Activated CD8-positive, alpha-beta memory T cell treated with anti-CD3 and anti-CD28 coated beads, Interleukin-2, amount 50 U/mL, for 1 hour (primary cell): ENCODE results near the gene PYGL.
A peak's percentile ranks its signal among the peaks of the same experiment; 100 is the strongest.

Experiments
- DNase-seq: peaks from one replicate; pipeline ENCODE4 v3.0.0-alpha.2; 2020; ENCODE audit errors: extremely low read depth

PYGL gene

DNA sequence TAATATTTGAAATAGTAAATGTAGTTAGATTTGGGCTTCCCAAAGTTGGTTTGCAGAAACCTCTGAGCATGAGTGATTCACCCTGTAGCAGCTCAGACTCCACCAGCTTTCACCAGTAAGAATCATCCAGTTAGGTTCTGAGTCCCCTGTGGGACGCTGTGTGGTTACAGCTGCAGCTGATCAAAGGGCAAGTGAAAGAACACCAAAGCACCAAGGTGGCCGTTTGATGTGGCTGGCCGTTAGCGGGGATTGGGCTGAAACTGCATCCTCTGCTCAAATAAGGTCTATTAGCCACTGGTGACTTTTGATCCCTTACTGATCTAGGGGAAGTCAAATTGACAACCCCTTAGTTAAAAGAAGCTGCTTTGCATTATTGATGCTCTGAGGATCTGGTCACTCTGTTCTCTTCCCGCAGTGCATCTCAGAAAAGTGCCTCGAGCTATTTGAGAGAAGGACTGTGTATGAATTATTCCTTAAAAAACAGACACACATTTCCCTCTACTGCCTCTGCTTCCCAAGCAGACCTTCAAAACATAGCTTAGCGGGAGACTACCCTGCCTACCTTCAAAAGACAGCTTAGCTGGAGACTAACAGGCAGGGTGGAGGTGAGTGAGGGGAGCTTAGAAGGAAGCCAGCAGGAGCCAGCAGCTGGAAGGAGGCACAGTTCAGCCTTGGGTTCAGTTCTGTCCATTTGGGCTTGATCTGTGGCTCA lies 68.8 kb downstream of the PYGL start:
- peak; percentile 12 for DNase-seq

DNA sequence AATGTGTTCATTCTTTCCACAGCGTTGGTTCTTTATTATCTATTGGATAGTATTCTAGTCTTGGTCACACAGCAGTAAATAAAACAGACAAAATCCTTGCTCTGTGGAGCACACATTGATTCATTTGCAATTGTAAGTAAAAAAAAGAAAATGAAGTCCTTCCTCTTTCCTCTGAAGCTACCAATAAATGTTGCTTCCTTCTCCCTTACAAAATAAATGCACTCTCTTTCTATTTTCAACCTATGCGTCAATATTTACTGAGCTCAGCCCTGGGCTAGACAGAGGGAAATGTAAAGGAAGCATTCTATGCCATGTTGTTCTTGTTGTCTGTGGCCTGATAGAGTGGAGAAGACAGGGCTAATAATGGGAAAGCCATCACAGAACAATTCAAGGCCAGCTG lies 69.5 kb downstream of the PYGL start:
- DNase-seq, result no peak

DNA sequence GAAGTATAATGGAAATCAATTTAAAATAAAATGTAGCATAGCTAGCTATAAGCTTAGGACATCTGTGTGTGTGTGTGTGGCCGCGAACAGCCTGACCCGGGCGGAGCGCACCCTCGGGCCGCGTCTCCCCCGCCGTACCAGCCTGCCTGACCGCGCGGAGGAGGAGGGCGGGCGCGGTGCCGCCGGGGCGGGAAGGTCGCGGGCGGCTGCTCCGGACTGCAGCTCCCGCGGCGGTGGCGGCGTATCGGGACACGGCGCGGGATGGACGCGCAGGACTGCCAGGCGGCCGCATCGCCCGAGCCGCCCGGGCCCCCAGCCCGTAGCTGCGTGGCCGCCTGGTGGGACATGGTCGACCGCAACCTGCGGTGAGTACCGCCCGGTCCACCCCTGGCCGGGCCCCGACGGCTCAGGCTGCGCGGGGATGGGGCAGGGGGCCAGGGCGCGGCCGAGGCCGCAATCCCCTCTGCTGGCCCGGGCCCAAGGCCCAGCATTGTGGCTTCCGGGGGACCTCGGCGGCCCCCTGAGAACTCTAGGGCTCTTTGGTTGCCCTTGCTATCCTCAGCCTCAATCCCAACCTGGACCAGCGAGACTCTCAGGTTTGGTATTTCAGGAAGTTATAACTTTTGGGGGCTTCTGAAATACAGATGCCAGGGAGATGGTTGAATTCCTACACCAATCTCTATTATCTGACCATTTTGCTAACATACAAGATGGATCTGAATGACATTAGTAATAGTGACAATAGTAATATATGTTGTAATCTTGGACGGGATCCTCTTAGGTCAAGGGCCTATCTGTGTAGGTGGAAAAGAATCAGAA lies 72.2 kb downstream of the PYGL start, which contains the start of gene ABHD12B:
Gene ABHD12B (plus strand): TSS at position 140 of the 819 bp plus-strand sequence. CDS start 122 bp downstream, at position 262.
- no peak for DNase-seq

DNA sequence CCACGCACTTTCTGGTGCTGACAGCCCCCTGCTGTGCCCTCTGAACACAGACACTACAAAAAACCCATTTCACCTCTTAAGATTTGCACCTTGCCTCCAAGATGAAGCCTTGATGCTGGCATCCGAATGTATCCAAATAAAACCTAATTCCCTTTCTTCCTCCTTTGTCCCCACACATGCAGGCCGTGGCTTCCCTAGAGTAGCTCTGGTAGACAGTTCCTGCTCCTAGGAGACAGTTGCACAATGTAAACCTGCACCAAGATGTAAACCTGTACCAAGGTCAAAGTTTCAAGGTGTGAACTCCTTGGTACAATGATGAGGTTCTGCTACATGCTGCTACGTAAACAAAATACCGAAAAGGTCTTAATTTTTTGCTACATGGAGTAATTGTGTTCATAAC lies 73.1 kb downstream of the PYGL start:
- DNase-seq, result no peak

DNA sequence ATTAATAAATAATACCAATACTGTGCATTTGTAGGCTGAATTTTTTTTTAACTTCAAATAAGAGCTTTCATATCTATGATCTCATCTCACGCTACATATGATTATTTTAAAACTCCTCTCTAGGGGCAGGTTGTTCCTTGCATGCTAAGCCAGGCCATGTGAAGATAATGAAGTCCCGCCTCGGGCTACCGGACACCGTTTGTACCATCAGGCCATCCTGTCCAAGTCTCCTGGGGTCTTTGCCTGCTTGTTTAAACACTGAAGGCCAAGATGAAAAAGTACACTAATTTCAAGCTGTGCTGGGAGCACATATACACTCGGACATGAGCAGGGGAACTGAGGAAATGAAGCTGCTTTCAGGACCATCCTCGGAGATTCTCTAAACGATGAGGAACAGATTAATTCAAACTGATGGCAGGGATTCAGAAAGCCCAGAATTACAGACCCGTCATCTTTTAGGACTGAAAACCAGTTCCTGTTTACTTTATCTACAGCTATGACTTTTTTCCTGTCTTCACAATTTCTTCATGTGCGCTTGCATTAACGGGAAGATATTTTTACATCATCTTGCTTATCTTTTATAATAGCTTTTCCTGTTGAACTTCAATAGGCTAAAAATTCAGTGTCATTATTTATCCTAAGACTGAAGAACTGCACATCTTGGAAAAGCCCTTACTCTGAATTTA lies 78.7 kb downstream of the PYGL start:
- no peak for DNase-seq

DNA sequence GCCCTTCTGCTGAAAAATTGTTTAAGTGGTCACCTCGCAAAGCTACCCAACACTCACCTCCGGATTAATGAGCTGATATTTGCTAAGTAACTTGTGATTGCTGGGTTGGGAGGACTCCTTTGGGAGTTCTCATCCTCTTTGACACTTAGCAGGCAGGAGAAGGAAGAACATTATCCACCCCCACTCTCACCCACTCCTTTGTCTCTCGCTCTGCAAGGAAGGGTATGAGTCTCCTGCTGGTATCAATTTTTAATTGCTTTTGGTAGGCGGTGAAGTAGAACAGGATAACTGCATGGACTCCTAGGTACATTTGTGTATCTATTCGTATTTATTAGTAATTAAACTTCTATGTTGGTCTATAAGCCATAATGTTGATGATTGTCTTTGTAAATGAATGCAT lies 79.3 kb downstream of the PYGL start:
- DNase-seq, result no peak

DNA sequence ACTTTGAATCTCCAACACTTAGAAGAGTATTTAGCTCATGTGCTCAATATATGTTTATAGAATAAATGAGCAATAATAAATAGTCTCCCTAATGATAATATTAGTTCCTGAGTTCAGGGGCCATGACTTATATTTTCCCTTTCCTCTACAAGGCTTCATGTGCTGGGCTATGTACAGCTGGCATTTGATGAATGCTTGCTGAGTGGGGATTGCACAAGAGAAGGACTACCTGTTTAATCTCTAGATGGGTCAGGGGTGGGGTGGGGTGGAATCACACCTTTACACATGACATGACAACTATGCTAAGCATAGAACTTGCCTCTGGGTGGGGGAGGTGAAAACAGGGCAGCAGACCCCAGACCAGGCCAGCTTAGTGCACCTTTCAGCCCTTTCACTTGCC lies 80.0 kb downstream of the PYGL start:
- no peak for DNase-seq

DNA sequence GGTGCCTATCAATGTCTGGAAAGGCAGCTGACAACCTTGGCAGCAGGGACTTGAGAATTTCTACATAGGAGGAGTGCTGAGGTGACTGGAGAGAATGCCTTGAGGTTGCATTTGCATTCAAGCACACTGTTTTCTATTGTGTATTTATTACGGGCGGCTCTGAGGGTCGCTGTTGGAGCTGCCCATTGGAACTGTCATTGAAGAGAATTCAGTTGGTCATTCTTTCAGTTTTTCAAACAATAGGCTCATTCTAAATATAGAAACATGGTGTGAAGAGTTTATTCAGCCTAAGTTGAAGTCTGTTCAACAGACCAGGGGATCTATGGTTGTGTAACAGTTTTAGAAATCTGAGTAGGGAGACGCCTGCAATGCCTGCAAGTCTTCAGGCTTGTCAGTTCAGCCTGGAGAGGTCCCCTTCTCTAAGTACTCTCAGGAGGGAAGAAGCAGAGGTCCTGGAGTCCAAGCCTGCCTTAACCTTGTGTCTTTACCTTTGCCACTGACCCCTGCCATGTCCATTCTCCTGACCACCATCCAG lies 82.2 kb downstream of the PYGL start:
- DNase-seq, result no peak

DNA sequence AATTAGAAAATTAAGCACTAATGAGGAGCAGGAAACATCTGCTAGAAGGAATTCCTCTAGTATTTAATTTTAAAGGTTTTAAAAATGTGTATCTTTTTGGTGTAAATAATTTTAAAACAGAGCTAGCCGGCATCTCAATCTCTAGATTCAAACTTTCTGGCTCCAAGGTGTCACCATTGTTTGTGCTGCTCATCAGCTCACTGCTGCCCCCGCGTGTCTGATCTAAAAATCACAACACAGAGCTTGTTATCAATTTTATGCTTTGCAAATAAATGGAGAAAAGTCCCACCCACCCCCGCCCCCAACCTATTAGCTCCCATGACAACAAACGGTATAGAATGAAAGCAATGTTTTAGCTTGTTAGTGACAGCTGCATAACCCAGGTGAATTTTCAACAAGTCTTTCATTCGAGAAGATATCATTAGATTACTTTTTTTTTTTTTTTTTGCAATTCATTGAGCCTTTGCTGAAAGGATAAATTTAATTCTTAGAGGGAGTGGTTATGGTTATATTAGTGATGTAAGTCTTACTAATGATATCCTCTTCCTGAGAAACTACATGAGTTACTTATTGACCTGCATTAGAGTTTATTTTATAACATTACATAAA lies 83.7 kb downstream of the PYGL start:
- DNase-seq, result peak; percentile 67

DNA sequence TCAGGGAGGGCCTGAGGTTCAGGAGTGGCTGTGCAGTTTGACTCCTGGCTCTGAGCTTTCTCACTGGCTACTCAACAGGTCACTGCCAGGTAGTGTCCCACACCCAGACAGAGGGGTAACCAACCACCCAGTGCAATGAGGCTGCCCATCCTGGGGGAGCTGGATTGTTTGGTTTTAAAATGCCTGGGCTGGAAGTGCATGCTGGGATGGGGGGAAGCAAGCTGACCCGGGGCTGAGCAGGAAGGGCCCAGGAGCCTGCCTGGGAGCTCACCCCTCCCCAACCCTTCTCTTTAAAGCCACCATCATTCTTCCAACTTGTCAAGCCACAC lies 85.0 kb downstream of the PYGL start:
- no peak for DNase-seq

DNA sequence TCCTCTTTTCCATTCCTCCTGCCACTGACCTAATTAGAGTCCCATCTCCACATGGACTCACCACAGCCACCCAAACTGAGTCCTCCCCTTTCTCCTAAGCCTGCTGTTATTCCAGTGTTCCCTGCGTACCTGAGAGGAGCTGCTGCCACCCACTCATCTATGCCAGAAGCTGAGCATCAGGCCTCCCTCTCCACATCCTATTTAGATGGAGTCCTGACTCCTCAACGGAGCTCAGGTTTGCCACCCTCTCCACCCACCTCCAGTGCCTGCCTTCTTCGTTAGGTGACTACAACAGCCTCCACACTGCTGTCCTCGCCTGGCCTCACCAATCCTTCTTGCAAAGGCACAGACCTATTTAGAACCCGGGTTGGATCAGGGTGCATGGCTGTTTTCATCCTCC lies 87.6 kb downstream of the PYGL start:
- no peak for DNase-seq

DNA sequence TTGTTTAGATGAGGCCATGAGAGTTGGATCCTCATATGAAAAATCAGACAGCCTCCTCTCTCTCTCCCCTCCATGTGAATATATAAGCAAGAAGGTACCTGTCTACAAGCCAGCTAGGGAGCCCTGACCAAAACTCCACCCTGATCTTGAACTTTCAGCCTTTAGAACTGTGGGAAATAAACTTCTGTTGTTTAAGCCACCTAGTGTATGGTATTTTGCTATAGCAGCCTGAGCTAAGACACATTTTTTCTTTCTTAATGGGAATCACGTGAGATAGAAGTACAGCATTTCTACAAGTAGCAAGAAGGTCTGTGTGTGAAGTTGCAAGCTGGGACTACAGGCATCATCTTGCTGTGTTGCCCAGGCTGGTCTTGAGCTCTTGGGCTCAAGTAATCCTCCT lies 88.7 kb downstream of the PYGL start:
- DNase-seq, result no peak
